ENCODE measurements around the gene MIGA2.
"Not testable (repeated sequence)": the region's sequence is repeated elsewhere in the genome, so short reads cannot be mapped to it uniquely, and the experiment has no call there.

MIGA2 gene

DNA sequence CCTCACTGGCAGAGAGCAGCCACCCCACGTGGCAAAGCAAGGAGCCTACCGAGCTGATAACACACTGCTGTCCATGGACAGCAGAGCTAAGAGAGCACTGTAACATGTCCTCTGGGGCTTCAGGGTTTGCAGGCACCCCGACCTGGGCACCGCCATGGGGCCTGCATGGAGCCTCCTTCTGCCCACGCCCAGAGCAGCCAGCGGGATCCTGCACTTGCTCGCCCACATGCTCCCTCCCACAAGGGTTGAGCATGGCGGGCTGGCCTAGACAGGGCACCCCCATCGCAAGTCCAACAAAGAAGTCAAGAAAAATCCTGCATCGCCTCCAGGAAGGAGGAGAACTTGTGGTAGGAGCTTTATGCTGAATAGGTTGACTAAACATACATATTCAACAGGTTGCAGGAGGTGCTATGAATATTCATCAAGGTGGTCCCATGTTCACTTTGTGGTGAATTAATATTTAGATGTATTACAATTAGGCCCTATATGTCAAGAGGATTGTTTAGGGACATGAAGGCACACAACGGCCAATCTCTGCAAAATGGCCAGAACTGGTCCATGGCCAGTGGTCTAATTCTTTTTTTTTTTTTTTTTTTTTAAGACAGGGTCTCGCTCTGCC lies 3.8 kb upstream of the MIGA2 start:
- no peak for DNase-seq (ENCODE audit: low read depth)
- no peak overlapping the region for H3K4me3 ChIP-seq (ENCODE audit: low read depth, low read length)
- TF ChIP-seq, protein P1, sequence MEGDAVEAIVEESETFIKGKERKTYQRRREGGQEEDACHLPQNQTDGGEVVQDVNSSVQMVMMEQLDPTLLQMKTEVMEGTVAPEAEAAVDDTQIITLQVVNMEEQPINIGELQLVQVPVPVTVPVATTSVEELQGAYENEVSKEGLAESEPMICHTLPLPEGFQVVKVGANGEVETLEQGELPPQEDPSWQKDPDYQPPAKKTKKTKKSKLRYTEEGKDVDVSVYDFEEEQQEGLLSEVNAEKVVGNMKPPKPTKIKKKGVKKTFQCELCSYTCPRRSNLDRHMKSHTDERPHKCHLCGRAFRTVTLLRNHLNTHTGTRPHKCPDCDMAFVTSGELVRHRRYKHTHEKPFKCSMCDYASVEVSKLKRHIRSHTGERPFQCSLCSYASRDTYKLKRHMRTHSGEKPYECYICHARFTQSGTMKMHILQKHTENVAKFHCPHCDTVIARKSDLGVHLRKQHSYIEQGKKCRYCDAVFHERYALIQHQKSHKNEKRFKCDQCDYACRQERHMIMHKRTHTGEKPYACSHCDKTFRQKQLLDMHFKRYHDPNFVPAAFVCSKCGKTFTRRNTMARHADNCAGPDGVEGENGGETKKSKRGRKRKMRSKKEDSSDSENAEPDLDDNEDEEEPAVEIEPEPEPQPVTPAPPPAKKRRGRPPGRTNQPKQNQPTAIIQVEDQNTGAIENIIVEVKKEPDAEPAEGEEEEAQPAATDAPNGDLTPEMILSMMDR (IDR thresholded peaks at IDR 0.05; ENCODE audit: low read depth, low read length, missing control alignments): no peak
- in situ Hi-C loops (cut with HindIII; ENCODE audit: low sequenced_read_pairs): loop anchor here (10.0 kb wide), 1 partner anchor 52 kb away; the partner anchor contains the start of gene DOLPP1

DNA sequence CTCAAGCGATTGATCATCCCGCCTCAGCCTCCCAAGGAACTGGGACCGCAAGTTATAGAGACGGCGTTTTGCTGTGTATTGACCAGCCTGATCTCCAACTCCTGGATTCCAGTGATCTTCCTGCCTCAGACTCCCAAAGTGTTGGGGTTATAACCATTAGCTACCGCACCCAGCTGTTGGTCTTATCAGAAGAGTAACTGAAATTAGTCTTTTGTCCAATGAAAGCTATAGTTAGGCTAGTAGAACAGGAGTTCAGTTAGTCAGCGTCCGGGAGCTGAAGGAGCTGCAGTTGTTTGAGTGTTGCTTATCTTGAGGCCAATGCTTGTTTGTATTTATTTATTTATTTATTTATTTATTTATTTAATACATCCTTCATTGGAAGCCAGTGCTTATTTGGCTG lies 3.2 kb upstream of the MIGA2 start:
- TF ChIP-seq, protein P1 (IDR thresholded peaks at IDR 0.05; ENCODE audit: low read depth, low read length, missing control alignments): no peak
- in situ Hi-C loops (cut with HindIII; ENCODE audit: low sequenced_read_pairs): loop anchor here (10.0 kb wide), 1 partner anchor 52 kb away; the partner anchor contains the start of gene DOLPP1
- no peak overlapping the region for H3K4me3 ChIP-seq (ENCODE audit: low read depth, low read length)
- no peak for DNase-seq (ENCODE audit: low read depth)

GRCh38 chr9:129035838-129036237 lies 588 bp upstream of the MIGA2 start:
- H3K4me3 ChIP-seq (ENCODE audit: low read depth, low read length): peak overlapping the region; percentile 98
- DNase-seq (ENCODE audit: low read depth): not testable (repeated sequence)
- in situ Hi-C loops (cut with HindIII; ENCODE audit: low sequenced_read_pairs): loop anchor here (10.0 kb wide), 1 partner anchor 49 kb away; the partner anchor contains the start of gene DOLPP1

DNA sequence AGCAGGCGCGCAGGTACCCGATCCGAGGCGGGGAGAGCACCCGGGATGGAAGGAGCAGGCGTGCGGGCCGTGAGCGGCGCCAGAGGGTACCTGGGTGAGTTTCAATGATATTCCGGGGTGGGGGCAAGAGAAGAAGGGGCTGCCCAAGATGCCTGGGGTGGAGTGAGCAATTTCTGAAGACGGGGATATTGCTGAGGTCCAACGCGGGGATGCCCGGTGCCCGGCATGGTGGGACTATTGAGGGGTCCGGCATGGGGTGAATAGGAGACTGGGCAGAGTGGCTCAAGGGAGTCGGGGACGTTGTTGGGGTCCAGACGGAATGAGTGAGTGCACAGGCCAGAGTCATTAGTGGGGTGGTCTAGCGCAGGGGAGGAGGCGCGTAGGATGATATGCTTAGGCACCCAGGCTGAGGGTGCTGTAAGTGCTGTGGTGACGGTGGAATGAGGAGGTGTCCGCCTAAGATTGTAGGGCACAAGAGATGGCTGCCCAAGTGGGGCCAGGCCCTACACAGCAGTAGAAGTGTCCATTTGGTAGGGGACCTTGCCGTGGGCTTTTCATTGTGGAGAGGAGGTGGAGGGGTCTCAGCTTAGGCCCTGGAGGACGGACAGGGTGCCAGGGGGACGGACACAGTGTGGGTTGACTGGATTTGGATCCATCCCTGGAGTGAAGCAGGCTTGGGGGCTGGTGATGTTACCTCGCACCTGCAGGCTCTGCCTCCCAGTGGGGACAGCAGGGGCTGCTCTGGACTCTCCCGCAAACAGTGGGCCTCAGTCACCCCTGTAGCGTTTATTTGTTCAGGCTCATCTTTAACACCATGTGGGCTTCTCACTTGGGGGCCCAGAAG lies 719 bp downstream of the MIGA2 start:
- no peak for DNase-seq (ENCODE audit: low read depth)
- in situ Hi-C loops (cut with HindIII; ENCODE audit: low sequenced_read_pairs): loop anchor here (10.0 kb wide), 1 partner anchor 48 kb away; the partner anchor contains the start of gene DOLPP1
- TF ChIP-seq, protein P1 (IDR thresholded peaks at IDR 0.05; ENCODE audit: low read depth, low read length, missing control alignments): no peak
- H3K4me3 ChIP-seq (ENCODE audit: low read depth, low read length): peak overlapping the region; percentile 98

GRCh38 chr9:129037767-129038098 lies 1.3 kb downstream of the MIGA2 start:
- TF ChIP-seq, protein P1 (IDR thresholded peaks at IDR 0.05; ENCODE audit: low read depth, low read length, missing control alignments): no peak
- in situ Hi-C loops (cut with HindIII; ENCODE audit: low sequenced_read_pairs): loop anchor here (10.0 kb wide), 1 partner anchor 47 kb away; the partner anchor contains the start of gene DOLPP1
- peak overlapping the region; percentile 98 for H3K4me3 ChIP-seq (ENCODE audit: low read depth, low read length)
- DNase-seq (ENCODE audit: low read depth): no peak

- H3K4me3 ChIP-seq (ENCODE audit: low read depth, low read length): no peak overlapping the region
- no peak for DNase-seq (ENCODE audit: low read depth)
- TF ChIP-seq, protein P1 (IDR thresholded peaks at IDR 0.05; ENCODE audit: low read depth, low read length, missing control alignments): no peak
- in situ Hi-C loops (cut with HindIII; ENCODE audit: low sequenced_read_pairs): loop anchor here (10.0 kb wide), 1 partner anchor 47 kb away; the partner anchor contains the start of gene DOLPP1
These were observed 1.9 kb downstream of the MIGA2 start for GRCh38 chr9:129038109-129038852.

Data from astrocyte of the cerebellum (primary cell).